ENCODE results near the gene CTSH.
"Not testable (repeated sequence)": the region's sequence is repeated elsewhere in the genome, so short reads cannot be mapped to it uniquely, and the experiment has no call there.

Gene CTSH

DNA sequence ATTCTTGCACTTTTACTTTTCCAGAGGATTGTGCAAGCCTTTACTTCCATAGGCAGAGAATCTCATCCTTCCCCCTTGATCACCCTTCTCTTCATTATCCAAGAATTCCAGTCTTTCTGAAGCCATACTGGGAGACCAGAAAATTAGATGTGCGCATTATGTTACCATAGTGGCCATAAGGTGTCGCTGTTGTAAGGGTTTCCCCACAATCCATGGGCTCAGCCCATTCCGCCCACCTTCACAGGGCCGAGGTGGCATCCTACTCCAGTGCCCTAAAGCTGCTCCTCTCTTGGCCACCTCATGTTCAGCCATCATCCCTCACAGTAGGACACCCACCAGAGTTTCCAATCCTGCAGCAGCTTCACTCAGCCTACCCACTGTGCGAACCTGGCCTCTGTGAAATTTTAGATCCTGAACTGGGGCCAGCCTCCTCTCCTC is 35.0 kb downstream of the CTSH start:
- ATAC-seq (peak; percentile 45), DNase-seq (peak; percentile 28)
- Mint-ChIP-seq H3K27me3 (no peaks in the 10 kb centered on the region), H3K9me3 (no peaks in the 10 kb centered on the region), H3K27ac (peak overlapping the region; percentile 14), H3K4me1 (peaks cover 7% of the 10 kb centered on the region), H3K4me3 (no peak overlapping the region), H3K36me3 (ENCODE audit: low read depth) (peaks cover 44% of the 10 kb centered on the region)

DNA sequence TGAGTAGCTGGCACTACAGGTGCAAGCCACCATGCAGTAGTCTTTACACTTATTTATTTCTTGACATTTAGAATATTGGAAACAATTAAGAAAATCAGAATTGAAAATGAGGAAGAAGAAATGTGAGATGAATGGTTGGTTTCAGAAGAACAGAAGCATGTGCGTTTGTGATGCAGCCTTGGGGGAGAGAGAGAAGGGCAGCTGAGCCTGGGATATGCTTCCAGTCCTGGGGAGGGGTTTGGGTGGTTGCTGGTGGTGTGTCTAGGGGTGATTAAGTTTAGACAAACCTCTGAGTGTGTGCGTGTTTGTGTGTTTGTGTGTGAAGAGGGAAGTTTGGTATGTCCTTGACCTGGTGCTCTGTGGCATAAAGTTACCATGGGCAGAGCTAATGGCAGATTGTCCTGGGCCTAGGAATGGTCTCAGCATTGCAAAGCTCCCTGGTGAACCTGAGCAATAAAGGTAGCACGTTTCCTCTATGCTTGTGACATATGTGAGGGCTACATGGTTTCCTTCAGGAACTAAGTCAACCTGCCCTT is 35.6 kb downstream of the CTSH start:
- Mint-ChIP-seq H3K9me3 (no peaks in the 10 kb centered on the region), H3K4me3 (no peak overlapping the region), H3K36me3 (ENCODE audit: low read depth) (peaks cover 46% of the 10 kb centered on the region), H3K4me1 (peaks cover 4% of the 10 kb centered on the region), H3K27ac (no peak overlapping the region), H3K27me3 (no peaks in the 10 kb centered on the region)
- ATAC-seq, result no peak
- no peak for DNase-seq

DNA sequence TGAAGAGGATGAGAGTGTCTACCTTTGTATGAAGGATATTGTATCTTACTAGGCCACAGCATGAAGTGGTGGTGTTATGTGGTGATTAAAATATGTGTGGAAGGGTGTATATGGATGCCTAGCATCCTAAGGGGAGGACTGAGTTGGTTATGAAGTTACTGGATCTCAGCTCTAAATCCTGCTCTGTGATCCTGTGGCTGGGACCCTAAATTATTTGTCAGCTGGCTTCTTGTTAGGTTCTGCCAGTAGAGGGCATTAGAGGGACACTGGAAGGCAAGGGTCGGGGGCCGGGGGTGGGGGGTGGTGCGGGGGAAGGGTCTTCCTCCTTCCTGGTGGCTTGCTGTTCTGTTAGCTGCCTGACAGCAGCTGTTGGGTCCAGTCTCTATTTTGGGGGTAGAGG is 37.3 kb downstream of the CTSH start:
- Mint-ChIP-seq H3K9me3 (no peaks in the 10 kb centered on the region), H3K27ac (no peak overlapping the region), H3K4me3 (no peak overlapping the region), H3K4me1 (peaks cover 4% of the 10 kb centered on the region), H3K36me3 (ENCODE audit: low read depth) (peaks cover 52% of the 10 kb centered on the region), H3K27me3 (no peaks in the 10 kb centered on the region)
- DNase-seq, result no peak
- no peak for ATAC-seq

DNA sequence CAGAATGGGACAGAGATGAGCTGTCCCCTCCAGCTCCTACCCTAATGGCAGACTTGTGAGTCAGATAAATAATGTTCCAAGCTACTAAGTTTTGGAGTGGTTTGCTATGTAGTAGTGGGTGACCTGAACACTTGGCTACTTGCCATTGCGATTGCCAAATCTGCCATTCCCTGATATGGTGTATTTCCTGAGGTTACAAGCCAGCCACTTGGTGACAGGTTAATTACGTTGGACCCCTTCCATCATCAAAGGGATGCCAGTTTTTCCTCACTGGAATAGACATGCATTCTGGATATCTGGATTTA is 38.6 kb downstream of the CTSH start:
- DNase-seq, result no peak
- Mint-ChIP-seq H3K4me1 (peaks cover 4% of the 10 kb centered on the region), H3K36me3 (ENCODE audit: low read depth) (peaks cover 59% of the 10 kb centered on the region), H3K27ac (no peak overlapping the region), H3K27me3 (no peaks in the 10 kb centered on the region), H3K4me3 (no peak overlapping the region), H3K9me3 (no peaks in the 10 kb centered on the region)
- no peak for ATAC-seq

DNA sequence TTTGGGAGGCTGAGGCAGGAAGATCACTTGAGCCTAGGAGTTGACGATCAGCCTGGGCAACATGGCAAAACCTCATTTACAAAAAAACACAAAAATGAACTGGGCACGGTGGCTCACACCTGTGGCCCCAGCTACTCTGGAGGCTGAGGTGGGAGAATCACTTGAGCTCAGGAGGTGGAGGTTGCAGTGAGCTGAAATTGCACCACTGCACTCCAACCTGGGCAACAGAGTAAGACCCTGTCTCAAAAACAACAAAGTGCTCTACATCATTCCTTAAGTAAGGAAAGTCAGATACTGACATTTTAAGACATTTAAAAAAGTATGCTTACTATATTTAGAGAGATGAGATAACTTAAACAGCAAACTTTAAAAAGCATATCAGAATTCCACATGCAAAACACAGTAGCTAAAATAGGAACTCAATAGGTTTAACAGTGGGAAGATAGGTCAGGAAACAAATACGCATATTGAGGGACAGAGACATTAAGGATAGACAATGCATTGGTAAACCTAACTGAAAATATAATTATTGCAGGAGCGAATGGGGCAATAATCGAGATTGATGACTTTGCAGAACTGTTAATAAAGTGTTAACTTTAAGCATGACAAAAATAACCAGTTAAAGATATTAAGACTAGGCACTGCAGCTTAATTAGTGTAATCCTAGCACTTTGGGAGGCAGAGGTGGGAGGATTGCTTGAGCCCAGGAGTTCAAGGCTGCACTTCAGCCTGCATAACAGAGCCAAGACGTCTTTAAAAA is 40.1 kb downstream of the CTSH start:
- DNase-seq (no peak), ATAC-seq (no peak)
- H3K9me3 Mint-ChIP-seq, result no peaks in the 10 kb centered on the region
- no peaks in the 10 kb centered on the region for H3K4me1 Mint-ChIP-seq
- no peaks in the 10 kb centered on the region for H3K27me3 Mint-ChIP-seq
- no peak overlapping the region for H3K27ac Mint-ChIP-seq
- peaks cover 54% of the 10 kb centered on the region for H3K36me3 Mint-ChIP-seq (ENCODE audit: low read depth)
- H3K4me3 Mint-ChIP-seq, result no peak overlapping the region

DNA sequence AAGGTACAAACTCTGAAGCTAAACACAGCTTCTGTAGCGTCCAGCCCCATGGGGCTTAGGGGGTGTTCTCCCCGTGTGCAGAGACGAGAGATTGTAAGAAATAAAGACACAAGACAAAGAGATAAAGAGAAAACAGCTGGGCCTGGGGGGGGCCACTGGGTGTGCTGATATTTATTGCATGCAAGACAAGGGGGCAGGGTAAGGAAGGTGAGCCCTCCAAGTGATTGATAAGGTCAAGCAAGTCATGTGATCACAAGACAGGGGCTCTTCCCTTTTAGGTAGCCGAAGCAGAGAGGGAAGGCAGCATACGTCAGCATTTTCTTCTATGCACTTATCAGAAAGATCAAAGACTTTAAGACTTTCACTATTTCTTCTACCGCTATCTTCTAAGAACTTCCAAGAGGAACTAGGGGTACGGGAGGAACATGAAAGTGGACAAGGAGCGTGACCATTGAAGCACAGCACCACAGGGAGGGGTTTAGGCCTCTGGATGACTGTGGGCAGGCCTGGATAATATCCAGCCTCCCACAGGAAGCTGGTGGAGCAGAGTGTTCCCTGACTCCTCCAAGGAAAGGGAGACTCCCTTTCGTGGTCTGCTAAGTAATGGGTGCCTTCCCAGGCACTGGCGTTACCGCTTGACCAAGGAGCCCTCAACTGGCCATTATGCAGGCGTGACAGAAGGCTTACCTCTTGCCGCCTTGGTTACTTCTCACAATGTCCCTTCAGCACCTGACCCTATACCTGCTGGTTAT is 42.4 kb downstream of the CTSH start:
- DNase-seq, H3K9me3 Mint-ChIP-seq, H3K4me3 Mint-ChIP-seq, H3K27me3 Mint-ChIP-seq, ATAC-seq, H3K4me1 Mint-ChIP-seq: not testable (repeated sequence)
- peaks cover 65% of the 10 kb centered on the region for H3K36me3 Mint-ChIP-seq (ENCODE audit: low read depth)
- H3K27ac Mint-ChIP-seq, result peak overlapping the region; percentile 17

DNA sequence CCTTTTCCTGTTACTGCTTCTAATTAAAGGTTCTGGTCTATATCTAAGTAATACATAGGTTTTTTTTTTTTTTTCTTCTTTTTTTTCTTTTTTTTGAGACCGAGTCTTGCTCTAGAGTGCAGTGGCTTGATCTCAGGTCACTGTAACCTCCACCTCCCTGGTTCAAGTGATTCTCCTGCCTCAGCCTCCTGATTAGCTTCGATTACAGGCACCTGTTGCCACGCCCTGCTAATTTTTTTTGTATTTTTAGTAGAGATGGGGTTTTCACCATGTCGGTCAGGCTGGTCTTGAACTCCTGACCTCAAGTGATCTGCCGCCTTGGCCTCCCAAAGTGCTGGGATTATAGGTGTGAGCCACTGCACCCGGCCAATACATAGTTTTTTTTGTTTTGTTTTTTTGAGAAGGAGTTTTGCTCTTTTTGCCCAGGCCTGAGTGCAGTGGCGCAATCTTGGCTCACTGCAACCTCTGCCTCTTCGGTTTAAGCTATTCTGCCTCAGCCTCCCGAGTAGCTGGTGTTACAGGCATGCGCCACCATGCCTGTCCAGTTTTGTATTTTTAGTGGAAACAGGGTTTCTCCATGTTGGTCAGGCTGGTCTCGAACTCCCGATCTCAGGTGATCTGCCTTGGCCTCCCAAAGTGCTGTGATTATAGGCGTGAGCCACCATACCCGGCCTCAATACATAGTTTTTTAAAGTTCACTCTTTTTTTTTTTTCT is 43.9 kb downstream of the CTSH start:
- not testable (repeated sequence) for H3K4me1 Mint-ChIP-seq, H3K27me3 Mint-ChIP-seq, H3K4me3 Mint-ChIP-seq, H3K27ac Mint-ChIP-seq, DNase-seq, ATAC-seq, H3K9me3 Mint-ChIP-seq
- peaks cover 60% of the 10 kb centered on the region for H3K36me3 Mint-ChIP-seq (ENCODE audit: low read depth)

DNA sequence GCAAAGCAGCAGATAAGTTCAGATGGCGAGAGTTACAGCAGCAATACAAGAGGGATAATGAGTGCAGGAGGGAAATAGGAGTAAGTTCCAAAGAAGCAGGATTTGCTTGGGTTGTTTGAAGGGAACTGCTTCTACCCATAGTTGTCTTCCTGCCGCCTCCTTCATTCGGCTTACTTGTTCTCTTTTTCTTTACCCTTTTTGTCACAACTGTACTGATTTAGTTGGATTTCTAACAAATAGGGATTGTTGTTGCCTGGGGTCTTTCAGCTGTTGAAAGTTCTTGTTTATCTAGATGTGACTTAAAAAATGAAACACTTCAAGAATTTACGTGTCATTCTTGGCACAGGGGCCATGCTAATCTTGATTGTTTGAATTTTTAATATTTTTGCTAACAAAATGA is 46.3 kb downstream of the CTSH start:
- Mint-ChIP-seq H3K27ac (peak overlapping the region; percentile 19), H3K4me3 (no peak overlapping the region), H3K9me3 (no peaks in the 10 kb centered on the region), H3K36me3 (ENCODE audit: low read depth) (peaks cover 60% of the 10 kb centered on the region), H3K4me1 (peaks cover 3% of the 10 kb centered on the region), H3K27me3 (no peaks in the 10 kb centered on the region)
- no peak for DNase-seq
- no peak for ATAC-seq

DNA sequence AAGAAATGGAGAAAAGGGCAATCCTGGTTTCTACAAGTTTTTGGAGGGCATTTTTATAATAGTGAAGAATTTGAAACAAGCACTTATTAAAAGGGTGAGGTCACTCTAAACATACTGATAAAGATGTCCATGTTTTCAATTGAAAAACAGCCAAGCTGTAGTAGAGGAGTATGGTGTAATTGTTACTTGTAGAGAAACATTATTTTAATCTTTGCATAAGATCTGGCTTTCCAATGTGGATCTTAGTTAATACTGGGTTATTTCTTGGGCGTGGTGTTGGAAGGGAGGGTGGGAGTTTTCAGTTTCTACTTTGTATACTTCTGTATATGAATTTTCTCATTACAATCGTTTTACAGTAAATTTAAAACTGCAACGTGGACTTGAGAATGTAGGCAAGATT is 49.4 kb downstream of the CTSH start:
- peaks cover 68% of the 10 kb centered on the region for H3K36me3 Mint-ChIP-seq (ENCODE audit: low read depth)
- H3K4me3 Mint-ChIP-seq, result no peak overlapping the region
- peaks cover 17% of the 10 kb centered on the region for H3K4me1 Mint-ChIP-seq
- DNase-seq (no peak), ATAC-seq (no peak)
- H3K27ac Mint-ChIP-seq, result peak overlapping the region; percentile 1
- no peaks in the 10 kb centered on the region for H3K9me3 Mint-ChIP-seq
- H3K27me3 Mint-ChIP-seq, result no peaks in the 10 kb centered on the region

DNA sequence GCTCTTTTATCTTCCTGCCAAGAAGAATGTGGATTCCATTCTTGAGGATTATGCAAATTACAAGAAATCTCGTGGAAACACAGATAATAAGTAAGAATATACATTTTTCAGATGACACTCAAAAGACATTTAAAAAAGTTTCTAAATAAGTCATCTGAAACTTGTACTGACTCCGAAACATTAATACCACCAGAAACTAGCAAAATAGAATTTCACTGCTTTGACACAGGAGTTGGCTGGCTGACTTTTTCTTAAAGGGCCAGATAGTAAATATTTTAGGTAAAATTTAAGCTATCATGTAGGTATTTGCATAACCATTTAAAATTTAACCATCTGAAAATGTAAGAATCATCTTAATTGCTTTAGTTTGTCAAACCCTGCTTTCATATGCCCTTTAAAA is 51.3 kb downstream of the CTSH start:
- H3K36me3 Mint-ChIP-seq (ENCODE audit: low read depth), result peaks cover 66% of the 10 kb centered on the region
- DNase-seq (no peak), ATAC-seq (no peak)
- peaks cover 17% of the 10 kb centered on the region for H3K4me1 Mint-ChIP-seq
- H3K9me3 Mint-ChIP-seq, result no peaks in the 10 kb centered on the region
- H3K27ac Mint-ChIP-seq, result peak overlapping the region; percentile 37
- no peaks in the 10 kb centered on the region for H3K27me3 Mint-ChIP-seq
- H3K4me3 Mint-ChIP-seq, result no peak overlapping the region

DNA sequence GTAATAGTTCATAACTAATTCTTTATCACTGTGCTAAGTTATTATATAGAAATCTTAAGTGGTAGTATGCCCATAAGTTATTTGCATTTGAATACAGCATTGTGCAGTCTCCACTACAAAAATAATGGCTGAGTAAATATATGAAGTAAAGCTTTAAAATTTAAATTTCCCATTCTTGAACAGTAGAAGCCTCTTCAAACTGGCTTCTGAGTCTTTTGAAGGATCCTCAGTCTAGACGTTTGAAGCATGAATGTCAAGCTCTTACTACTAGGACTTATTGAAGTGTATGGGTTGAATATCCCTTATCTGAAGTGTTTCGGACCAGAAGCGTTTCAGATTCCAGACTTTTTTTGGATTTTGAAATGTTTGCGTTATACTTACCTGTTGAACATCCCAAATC is 55.8 kb downstream of the CTSH start:
- peaks cover 67% of the 10 kb centered on the region for H3K36me3 Mint-ChIP-seq (ENCODE audit: low read depth)
- H3K27me3 Mint-ChIP-seq, result no peaks in the 10 kb centered on the region
- peaks cover 28% of the 10 kb centered on the region for H3K4me1 Mint-ChIP-seq
- ATAC-seq (no peak), DNase-seq (no peak)
- no peak overlapping the region for H3K4me3 Mint-ChIP-seq
- no peak overlapping the region for H3K27ac Mint-ChIP-seq
- H3K9me3 Mint-ChIP-seq, result no peaks in the 10 kb centered on the region

DNA sequence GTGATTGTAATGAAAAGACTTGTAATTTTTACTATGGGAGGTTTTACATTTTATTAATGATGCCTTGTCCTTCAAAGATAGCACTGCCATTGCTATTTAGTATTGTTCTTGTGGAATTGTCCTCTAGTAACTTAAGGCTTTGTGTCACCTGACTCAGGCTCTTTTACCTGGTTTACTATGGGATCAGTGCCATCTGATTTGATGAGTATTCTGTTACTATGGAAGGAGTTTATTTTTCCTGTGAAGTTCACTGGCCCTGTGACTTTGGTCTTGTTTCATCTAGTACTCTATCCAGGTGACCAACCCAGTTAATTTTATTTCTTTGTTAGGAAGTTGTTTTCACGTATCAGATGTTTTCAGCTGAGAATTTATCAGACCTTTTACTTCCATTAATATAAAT is 63.2 kb downstream of the CTSH start:
- ATAC-seq (no peak), DNase-seq (no peak)
- no peaks in the 10 kb centered on the region for H3K9me3 Mint-ChIP-seq
- H3K4me1 Mint-ChIP-seq, result peaks cover 80% of the 10 kb centered on the region
- H3K27ac Mint-ChIP-seq, result peak overlapping the region; percentile 22
- H3K36me3 Mint-ChIP-seq (ENCODE audit: low read depth), result peaks cover 61% of the 10 kb centered on the region
- no peak overlapping the region for H3K4me3 Mint-ChIP-seq
- no peaks in the 10 kb centered on the region for H3K27me3 Mint-ChIP-seq

DNA sequence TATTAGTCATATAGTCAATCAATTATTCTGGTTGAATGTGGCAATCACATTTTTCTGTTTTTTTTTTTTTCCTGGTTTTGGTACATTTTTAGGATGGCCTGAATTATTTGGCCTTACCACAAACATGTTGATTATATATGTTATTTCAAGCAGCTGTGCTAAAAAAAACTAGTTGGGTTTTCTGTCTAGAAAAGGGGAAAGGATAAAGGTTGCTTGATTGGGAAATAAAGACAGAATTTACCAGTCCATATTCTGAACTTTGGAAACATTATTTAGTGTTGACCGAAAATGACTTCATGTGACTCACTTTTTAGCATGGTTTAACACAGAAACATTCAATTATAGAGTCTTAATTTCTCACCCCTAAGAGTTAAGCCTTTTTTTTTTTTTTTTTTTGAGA is 64.0 kb downstream of the CTSH start:
- ATAC-seq (no peak), DNase-seq (no peak)
- no peaks in the 10 kb centered on the region for H3K9me3 Mint-ChIP-seq
- peaks cover 86% of the 10 kb centered on the region for H3K4me1 Mint-ChIP-seq
- H3K36me3 Mint-ChIP-seq (ENCODE audit: low read depth), result peaks cover 60% of the 10 kb centered on the region
- no peaks in the 10 kb centered on the region for H3K27me3 Mint-ChIP-seq
- H3K27ac Mint-ChIP-seq, result no peak overlapping the region
- no peak overlapping the region for H3K4me3 Mint-ChIP-seq

DNA sequence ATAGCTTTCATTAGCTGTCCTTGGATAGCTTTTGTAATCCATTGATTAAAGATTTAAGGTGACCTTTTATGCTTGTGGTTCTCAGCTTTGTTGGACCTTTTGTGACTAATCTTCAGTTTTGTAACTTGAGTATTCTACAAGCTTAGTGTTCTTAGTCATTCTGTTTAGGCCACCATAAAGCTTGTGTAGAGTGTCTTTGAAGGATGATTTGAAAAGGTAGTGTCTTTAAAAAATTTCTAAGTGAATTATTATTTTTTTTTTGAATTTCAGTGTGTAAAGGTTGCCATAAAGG is 64.7 kb downstream of the CTSH start:
- H3K27ac Mint-ChIP-seq, result peak overlapping the region; percentile 77
- peaks cover 89% of the 10 kb centered on the region for H3K4me1 Mint-ChIP-seq
- DNase-seq (no peak), ATAC-seq (peak; percentile 55)
- H3K9me3 Mint-ChIP-seq, result no peaks in the 10 kb centered on the region
- peaks cover 59% of the 10 kb centered on the region for H3K36me3 Mint-ChIP-seq (ENCODE audit: low read depth)
- no peak overlapping the region for H3K4me3 Mint-ChIP-seq
- H3K27me3 Mint-ChIP-seq, result no peaks in the 10 kb centered on the region

All from activated naive CD8-positive, alpha-beta T cell treated with anti-CD3 and anti-CD28 coated beads, Interleukin-2, amount 50 U/mL, for 24 hours (primary cell).